Mucosa of rectum (tissue), 2 donors: ENCODE results near the gene CD55.
A peak's percentile ranks its signal among the peaks of the same experiment; 100 is the strongest.

Source experiments
- H3K27ac ChIP-seq, 2 donors: one replicate each; pipeline ENCODE4 v1.7.0; 2013; ENCODE audit warnings: inconsistent platforms in 2 of 2, low read depth in 2 of 2, low read length in 2 of 2
- H3K27me3 ChIP-seq, 2 donors: one replicate each; pipeline ENCODE4 v1.7.0; 2013; ENCODE audit warnings: low read length in 2 of 2; ENCODE audit not compliant: control insufficient read depth in 2 of 2, insufficient read depth in 2 of 2
- H3K36me3 ChIP-seq, 2 donors: one replicate each; pipeline ENCODE4 v1.7.0; 2013; ENCODE audit warnings: low read length in 2 of 2; ENCODE audit not compliant: control insufficient read depth in 2 of 2, insufficient read depth in 2 of 2
- H3K4me1 ChIP-seq, 2 donors: one replicate each; pipeline ENCODE4 v1.7.0; 2013; ENCODE audit warnings: low read length in 2 of 2, mild to moderate bottlenecking in 1 of 2; ENCODE audit not compliant: control insufficient read depth in 2 of 2, insufficient read depth in 2 of 2
- H3K4me3 ChIP-seq, 2 donors: one replicate each; pipeline ENCODE4 v1.7.0; 2013; ENCODE audit warnings: low read length in 2 of 2
- H3K9ac ChIP-seq, 2 donors: one replicate each; pipeline ENCODE4 v1.7.0; 2013; ENCODE audit warnings: low read length in 2 of 2, low read depth in 1 of 2, mild to moderate bottlenecking in 1 of 2
- H3K9me3 ChIP-seq, 2 donors: one replicate each; pipeline ENCODE4 v1.7.0; 2013; ENCODE audit warnings: low read length in 2 of 2; ENCODE audit not compliant: control insufficient read depth in 2 of 2
- donor health status: healthy.
- donor health status: Normal muscosa, but diverticular disease.

The CD55 gene

DNA sequence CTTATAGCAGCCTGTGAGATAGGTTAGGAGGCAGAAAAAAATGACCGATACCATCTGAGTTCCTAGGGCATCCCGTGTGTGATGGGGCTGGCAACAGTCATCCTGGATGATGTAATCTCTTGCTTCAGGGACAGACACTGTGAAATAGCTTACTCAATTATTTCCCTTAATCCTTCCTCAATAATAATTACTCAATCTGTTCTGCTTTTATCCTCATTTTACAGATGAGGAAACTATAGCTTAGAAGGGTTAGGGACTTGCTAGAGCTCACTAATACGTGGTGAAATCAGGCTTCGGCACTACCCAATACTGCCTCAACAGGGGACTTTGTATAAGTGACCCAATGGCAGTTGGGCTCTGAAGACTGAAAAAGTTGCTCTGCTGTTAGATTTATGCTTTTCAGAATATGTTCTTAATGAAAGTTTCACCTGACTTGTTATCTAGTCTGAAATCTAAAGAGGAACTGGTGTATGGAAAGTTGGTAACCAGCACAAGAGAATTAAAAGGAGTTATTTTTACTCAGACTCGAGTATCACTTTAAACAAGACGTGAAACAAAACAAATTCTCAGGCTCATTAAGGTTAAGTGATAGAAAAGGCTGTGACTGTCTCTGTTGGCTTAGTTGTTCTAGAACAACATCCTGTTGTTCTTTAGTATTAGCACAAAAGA, 14.4 kb downstream of the CD55 start:
- no peaks in the 10 kb centered on the region for H3K9me3 ChIP-seq
- H3K27ac ChIP-seq, result peak overlapping the region; percentile 3 to 31
- H3K27me3 ChIP-seq, result no peaks in the 10 kb centered on the region
- peaks cover 0 to 3% of the 10 kb centered on the region in 2 donors for H3K4me1 ChIP-seq
- peaks cover 30 to 37% of the 10 kb centered on the region in 2 donors for H3K36me3 ChIP-seq
- no peak overlapping the region for H3K9ac ChIP-seq
- no peak overlapping the region for H3K4me3 ChIP-seq

DNA sequence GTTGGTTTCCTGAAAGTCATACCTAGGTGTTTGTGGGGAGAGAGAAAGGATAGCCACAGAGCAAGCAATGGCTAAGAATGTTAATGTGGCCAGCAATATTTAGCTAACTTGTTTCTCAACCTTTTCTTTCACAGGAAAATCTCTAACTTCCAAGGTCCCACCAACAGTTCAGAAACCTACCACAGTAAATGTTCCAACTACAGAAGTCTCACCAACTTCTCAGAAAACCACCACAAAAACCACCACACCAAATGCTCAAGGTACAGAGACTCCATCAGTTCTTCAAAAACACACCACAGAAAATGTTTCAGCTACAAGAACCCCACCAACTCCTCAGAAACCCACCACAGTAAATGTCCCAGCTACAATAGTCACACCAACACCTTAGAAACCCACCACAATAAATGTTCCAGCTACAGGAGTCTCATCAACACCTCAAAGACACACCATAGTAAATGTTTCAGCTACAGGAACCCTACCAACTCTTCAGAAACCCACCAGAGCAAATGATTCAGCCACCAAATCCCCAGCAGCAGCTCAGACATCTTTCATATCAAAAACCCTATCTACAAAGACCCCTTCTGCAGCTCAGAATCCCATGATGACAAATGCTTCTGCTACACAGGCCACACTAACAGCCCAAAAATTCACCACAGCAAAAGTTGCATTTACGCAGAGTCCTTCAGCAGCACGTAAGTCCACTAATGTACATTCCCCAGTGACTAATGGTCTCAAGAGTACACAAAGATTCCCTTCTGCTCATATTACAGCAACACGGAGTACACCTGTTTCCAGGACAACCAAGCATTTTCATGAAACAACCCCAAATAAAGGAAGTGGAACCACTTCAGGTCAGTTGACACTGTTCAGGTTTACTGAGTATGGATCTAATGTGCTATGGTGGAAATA, 15.3 kb downstream of the CD55 start:
- Histone ChIP-seq H3K27ac (peak overlapping the region; percentile 5 to 16), H3K4me3 (no peak overlapping the region), H3K9ac (no peak overlapping the region), H3K27me3 (no peaks in the 10 kb centered on the region), H3K36me3 (peaks cover 24 to 32% of the 10 kb centered on the region in 2 donors), H3K4me1 (peaks cover 0 to 3% of the 10 kb centered on the region in 2 donors), H3K9me3 (no peaks in the 10 kb centered on the region)

DNA sequence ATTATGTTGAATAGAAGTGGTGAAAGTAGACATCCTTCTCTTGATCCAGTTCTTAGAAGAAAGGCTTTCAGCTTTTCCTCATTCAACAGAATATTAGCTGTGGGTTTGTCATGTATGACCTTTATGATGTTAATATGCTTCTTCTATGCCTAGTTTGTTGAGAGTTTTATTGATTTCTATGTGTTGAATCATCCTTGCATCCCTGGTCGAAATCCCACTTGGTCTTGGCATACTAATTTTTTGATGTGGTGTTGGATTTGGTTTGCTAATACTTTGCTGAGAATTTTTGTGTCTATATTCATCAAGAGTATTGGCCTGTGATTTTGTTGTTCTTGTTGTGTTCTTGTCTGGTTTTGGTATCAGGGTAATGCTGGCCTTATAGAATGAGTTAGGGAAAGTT, 20.9 kb downstream of the CD55 start:
- Histone ChIP-seq H3K9me3 (no peaks in the 10 kb centered on the region), H3K36me3 (peaks cover 15 to 20% of the 10 kb centered on the region in 2 donors), H3K27ac (no peak overlapping the region), H3K4me1 (no peaks in the 10 kb centered on the region), H3K9ac (no peak overlapping the region), H3K27me3 (no peaks in the 10 kb centered on the region), H3K4me3 (no peak overlapping the region)

DNA sequence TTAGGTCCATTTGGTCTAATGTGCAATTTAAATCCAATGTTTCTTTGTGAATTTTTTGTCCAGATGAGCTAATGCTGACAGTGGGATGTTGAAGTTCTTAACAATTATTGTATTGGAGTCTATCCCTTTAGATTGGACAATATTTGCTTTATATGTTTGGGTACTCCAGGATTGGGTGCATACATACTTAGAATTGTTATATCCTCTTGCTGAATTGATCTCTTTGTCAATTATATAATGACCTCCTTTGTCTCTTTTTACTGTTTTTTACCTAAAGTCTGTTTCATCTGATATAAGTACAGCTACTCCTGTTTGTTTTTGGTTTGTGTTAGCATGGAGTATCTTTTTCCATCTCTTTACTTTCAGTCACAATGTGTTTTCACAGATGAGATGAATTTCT, 22.2 kb downstream of the CD55 start:
- Histone ChIP-seq H3K27ac (no peak overlapping the region), H3K9me3 (no peaks in the 10 kb centered on the region), H3K36me3 (peaks cover 21% of the 10 kb centered on the region in 2 donors), H3K4me1 (no peaks in the 10 kb centered on the region), H3K4me3 (no peak overlapping the region), H3K27me3 (no peaks in the 10 kb centered on the region), H3K9ac (no peak overlapping the region)

DNA sequence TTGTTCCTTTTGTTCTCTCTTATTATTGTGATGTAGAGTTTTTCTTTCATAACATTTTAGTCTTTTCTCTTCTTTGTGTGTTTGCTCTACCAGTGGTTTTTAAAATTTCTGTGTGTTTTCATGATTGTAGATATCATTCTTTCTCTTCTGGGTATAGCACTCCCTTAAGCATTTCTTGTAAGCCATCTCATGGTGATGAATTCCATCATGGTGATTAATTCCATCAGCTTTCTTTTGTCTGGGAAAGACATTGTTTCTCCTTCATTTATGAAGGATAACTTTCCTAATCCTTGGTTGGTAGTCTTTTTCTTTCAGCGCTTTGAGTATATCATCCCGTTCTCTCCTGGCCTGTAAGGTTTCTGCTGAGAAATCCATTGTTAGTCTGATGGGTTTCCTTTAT, 22.7 kb downstream of the CD55 start:
- Histone ChIP-seq H3K4me1 (no peaks in the 10 kb centered on the region), H3K36me3 (peaks cover 21% of the 10 kb centered on the region in 2 donors), H3K27me3 (no peaks in the 10 kb centered on the region), H3K4me3 (no peak overlapping the region), H3K27ac (no peak overlapping the region), H3K9ac (no peak overlapping the region), H3K9me3 (no peaks in the 10 kb centered on the region)

DNA sequence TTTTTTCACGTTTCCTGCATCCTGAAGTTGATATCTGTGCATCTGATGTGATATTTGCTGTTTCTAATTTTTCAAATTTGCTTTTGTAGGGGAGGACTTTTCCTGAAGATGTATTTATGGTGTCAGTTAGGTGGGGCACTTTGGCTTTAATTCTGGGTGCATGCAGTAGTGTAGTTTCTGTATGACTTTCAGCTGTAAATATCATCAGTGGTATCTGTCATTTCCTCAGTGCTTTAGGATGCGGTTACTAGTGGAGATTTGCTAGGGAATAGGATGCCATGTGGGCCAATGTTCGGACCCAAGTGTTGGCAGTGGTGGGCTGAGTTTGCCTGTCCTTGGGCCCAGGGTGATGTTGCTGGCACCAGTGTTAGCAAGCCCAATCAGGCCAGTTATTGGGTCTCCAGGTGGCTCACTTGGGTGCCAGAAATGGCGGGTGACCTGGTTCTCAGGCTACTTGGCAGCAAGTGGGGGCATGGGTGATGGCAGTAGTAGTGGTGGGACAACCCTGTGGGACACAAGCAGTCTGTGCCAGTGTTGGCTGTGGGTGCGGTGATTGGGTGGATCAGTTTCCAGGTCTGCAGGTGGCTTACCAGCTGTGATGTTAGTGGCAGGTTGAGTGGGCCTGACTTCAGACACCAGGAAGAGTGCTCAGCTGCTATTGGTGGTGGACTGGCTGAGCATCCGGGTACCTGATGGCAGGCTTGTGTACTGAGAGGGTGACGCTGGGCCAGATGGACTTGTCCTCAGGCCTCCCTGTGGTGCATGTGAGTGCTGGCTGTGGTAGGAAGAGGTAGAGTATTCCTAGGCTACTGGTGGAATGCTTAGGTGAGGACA, 24.4 kb downstream of the CD55 start:
- Histone ChIP-seq H3K27ac (no peak overlapping the region), H3K36me3 (peaks cover 17 to 18% of the 10 kb centered on the region in 2 donors), H3K4me1 (no peaks in the 10 kb centered on the region), H3K27me3 (no peaks in the 10 kb centered on the region), H3K9ac (no peak overlapping the region), H3K4me3 (no peak overlapping the region), H3K9me3 (no peaks in the 10 kb centered on the region)

- H3K9me3 ChIP-seq, result no peaks in the 10 kb centered on the region
- no peaks in the 10 kb centered on the region for H3K27me3 ChIP-seq
- H3K27ac ChIP-seq, result no peak overlapping the region
- H3K4me3 ChIP-seq, result no peak overlapping the region
- peaks cover 17 to 18% of the 10 kb centered on the region in 2 donors for H3K36me3 ChIP-seq
- H3K4me1 ChIP-seq, result no peaks in the 10 kb centered on the region
- H3K9ac ChIP-seq, result no peak overlapping the region
Measured at GRCh38 chr1:207346513-207346912, 25.0 kb downstream of the CD55 start.

DNA sequence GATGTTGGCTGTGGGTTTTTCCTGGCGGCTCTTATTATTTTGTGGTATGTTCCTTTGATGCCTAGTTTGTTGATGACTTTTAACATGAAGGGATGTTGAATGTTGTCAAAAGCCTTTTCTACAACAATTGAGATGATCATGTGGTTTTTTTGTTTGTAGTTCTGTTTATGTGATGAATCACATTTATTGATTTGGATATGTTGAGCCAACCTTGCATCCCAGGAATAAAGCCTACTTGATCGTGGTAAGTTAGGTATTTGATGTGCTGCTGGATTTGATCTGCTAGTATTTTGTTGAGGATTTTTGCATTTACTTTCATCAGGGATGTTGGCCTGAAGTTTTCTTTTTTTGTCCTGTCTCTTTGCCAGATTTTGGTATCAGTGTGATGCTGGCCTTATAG, 28.5 kb downstream of the CD55 start:
- Histone ChIP-seq H3K9me3 (no peaks in the 10 kb centered on the region), H3K36me3 (peaks cover 16 to 17% of the 10 kb centered on the region in 2 donors), H3K9ac (no peak overlapping the region), H3K4me1 (no peaks in the 10 kb centered on the region), H3K27me3 (no peaks in the 10 kb centered on the region), H3K4me3 (no peak overlapping the region), H3K27ac (no peak overlapping the region)

- Histone ChIP-seq H3K9ac (no peak overlapping the region), H3K4me3 (no peak overlapping the region), H3K4me1 (no peaks in the 10 kb centered on the region), H3K27me3 (no peaks in the 10 kb centered on the region), H3K36me3 (peaks cover 6 to 8% of the 10 kb centered on the region in 2 donors), H3K27ac (no peak overlapping the region), H3K9me3 (no peaks in the 10 kb centered on the region)
Measured at GRCh38 chr1:207352554-207352953, 31.1 kb downstream of the CD55 start.

DNA sequence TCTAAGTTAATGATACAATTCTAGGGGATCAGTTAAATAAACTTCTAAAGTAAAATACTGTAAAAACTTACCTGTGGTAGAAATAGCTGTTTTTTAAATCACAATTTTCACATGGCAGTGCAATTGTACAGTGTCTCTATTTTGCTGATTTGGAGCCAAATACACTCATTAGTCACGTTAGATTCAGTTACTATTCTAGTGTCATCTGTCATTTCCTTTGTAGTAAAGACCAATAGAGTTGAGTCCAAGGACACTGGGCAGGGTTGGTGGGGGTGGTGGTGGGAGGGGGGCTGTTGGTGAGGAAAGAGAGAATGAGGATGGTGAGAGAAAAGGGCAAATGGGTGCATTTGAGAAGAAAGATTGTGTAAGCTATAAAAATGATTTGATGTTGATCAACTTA, 33.6 kb downstream of the CD55 start:
- H3K27me3 ChIP-seq, result no peaks in the 10 kb centered on the region
- H3K36me3 ChIP-seq, result peaks cover 2 to 6% of the 10 kb centered on the region in 2 donors
- no peaks in the 10 kb centered on the region for H3K9me3 ChIP-seq
- H3K27ac ChIP-seq, result no peak overlapping the region
- no peak overlapping the region for H3K4me3 ChIP-seq
- H3K4me1 ChIP-seq, result no peaks in the 10 kb centered on the region
- H3K9ac ChIP-seq, result no peak overlapping the region
